PC-9 (cell line): ENCODE results near the gene CAPN1.

Experiments used
- CTCF ChIP-seq: fragments of 200-600 bp; sonication (generic); conservative IDR thresholded peaks from 2 replicates; pipeline ENCODE4 v1.6.1; 2017; ENCODE audit warnings: mixed run types, antibody characterized with exemption, mild to moderate bottlenecking, moderate library complexity
- EZH2 ChIP-seq: fragments of 200-600 bp; sonication (generic); IDR thresholded peaks from 2 replicates; pipeline ENCODE4 v1.8.0; 2017; ENCODE audit warnings: antibody characterized with exemption, low read depth

- TF ChIP-seq CTCF = no peak
- TF ChIP-seq EZH2 = no peak
Observed at GRCh38 chr11:65242389-65242788, 60.7 kb downstream of the CAPN1 start.
